GM19395 (cell line): ENCODE data around the gene KLC4.
"Not testable (repeated sequence)": the region's sequence is repeated elsewhere in the genome, so short reads cannot be mapped to it uniquely, and the experiment has no call there.

Source experiments
- ATAC-seq: cut with Tn5 transposase; IDR thresholded peaks from one replicate; pipeline ENCODE4 v1.9.1; 2021; ENCODE audit warnings: mild to moderate bottlenecking, moderate library complexity; ENCODE audit not compliant: unreplicated experiment

The KLC4 gene

DNA sequence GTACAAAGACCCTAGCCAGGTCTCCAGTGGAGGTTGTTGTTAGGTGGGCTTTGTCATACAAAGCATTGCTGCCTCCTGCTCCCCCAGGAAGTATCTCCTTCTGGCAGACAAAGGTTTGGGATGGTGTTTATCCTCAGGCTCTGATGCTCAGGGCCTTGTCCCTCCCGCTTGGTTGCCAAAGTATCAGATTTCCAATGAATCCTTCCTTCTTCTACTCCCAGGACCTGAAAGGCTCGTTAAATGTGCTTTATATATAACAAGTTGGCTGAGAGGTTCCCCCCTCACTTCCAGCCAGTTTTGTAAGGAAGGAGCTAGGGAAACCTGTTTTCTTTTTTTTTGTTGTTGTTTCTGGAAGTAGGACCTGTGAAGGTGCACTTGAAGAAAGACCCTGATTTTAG, 31.1 kb downstream of the KLC4 start:
- no peak for ATAC-seq

DNA sequence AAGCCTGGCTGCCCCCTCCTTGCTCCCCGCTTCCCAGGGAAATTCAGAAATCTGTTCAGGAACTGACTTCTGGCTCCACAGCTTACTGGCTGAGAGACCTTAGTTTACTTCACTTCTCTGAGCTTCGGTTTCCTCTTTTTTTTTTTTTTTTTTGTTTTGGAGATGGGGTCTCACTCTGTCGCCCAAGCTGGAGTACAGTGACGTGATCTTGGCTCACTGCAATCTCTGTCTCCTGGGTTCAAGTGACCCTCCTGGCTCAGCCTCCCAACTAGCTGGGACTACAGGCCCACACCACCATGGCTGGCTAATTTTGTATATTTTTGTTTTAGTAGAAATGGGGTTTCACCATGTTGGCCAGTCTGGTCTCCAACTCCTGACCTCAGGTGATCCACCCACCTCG, 31.6 kb downstream of the KLC4 start:
- ATAC-seq = no peak

DNA sequence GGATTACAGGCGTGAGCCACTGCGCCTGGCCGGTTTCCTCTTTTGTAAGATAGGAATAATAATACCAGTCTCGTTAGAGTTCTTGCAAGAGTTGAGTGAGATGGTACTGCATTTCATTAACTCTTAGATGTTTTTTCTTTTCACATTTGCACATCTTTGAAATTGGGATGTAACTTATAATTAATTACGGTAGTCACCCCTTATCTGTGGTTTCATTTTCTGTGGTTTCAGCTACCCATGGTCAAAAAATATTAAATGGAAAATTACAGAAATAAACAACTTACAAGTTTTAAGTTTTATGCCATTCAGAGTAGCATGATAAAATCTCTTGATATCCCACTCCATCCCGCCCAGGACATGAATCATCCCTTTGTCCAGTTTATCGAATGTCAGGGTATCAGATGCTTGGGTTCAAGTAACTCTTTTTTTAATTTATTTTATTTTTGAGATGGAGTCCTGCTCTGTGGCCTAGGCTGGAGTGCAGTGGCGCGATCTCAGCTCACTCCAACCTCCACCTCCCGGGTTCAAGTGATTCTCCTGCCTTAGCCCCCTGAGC, 32.1 kb downstream of the KLC4 start:
- no peak for ATAC-seq

DNA sequence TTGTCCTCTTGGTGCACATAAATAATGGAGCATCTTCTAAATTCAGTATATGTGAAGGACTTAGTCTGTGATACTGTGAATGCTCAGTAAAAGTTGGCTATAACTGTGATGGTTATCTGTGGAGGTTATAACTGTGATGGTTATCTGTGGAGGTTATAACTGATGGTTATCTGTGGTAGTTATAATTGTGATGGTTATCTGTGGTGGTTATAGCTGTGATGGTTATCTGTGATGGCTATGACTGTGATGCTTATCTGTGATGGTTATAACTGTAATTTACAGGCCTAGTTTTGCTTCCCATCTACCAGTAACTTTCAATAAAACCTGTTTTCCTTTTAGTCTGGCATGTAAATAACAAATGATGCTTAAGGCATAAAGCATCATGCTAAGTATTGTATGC, 33.2 kb downstream of the KLC4 start:
- no peak for ATAC-seq

DNA sequence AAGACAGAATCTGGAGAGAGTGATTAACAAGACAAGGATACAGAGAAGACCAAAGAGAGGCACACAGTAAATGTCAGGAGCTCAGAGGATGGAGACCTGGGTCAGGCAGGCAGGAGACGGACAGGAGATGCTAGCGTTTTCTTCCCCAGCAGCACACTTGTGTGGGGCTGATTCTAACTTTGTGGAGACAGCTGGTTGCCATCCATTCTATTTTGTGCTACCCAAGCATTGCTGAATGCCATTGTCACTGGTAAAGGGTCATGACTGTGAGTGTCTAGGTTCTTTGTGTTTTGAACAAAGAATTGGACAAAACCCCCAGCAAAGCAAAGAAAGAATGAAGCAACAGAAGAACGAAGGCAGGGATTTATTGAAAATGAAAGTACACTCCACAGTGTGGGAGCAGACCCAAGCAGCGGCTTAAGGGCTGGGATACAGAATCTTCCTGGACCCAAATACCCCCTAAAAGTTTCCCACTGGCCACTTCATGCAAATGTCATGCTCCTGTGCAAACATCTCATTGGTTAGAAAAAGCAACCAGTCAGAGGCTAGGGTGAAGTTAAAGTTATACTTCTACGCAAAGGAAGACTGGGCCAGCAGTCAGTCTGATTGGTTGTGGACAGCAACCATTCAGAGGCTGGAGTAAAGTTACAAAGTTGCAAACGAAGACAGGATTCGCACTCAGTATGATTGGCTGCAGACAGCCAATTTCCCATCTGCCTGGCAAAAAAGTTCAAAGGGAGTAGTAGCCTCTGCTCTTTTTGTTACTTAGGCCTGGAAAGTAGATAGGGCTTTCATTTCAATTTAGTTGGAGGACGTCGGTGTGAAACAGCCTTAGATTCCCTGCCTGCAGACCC, 34.2 kb downstream of the KLC4 start:
- ATAC-seq = no peak

DNA sequence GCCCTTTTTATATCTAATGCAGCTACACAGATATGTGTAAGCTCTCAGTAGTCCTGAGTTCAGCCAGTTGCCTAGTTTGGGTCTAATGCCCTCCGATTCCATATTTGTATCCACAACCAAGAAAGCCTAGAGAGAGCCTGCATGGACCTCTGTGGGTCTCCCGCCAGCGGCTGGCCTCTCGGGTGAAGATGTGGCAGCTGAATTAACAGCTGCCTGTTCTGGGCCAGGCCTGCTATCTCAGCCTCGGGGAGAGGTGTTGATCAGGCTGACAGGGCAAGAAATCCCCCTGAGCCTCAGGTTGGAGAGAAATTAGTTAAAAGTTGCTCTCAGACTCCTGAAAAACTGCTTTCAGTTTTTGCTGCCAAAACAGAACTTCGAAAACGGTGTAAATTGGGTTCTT, 36.5 kb downstream of the KLC4 start:
- no peak for ATAC-seq

DNA sequence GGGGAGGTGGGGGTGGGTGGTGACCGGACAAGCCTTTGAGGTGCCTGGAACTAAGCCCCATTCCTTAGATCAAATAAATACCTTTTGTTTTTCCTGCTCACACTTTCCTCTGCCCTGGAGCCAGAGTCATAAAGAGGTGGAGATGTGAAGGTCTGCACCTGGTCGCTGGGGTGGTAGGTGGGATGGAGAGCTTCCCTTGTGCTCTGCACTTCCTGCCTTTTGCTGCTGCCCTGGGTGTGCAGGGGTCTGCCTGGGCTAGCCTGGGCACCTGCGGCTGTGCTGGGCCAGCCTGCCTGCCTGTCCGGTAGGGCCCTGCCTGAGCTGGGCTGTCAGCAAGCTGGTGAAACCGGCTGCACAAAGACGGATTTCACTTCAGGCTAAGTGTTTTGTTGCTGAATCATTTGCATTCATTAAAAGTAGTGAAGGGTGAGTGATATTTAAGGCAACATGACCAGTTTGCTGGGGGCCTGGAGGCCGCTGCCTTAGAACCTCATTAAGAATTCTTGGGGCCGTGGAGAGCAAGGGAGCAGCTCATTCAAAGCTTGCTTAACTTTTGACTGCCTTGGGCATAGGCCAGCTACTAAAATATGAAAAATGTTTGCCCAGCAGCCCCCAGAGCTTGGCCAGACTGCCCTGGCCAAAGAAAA, 37.1 kb downstream of the KLC4 start:
- no peak for ATAC-seq

DNA sequence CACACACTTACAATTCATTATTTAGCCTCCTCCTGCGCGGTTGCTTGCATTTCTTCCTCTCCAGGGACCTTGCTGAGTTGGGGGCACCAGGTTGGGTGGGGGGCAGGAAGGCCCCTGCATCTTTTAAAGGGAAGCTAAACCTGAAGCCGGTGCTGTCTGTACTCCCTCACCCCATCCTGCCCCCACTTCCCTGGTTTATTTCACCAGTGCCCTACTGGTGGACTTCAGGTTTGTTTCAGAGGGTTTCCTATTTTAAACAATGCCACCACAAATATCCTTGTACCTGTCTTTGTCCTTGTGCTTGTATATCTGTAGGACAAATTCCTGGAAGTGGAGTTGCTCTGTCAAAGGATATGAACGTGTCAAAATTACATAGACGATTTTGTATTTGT, 37.7 kb downstream of the KLC4 start:
- no peak for ATAC-seq

DNA sequence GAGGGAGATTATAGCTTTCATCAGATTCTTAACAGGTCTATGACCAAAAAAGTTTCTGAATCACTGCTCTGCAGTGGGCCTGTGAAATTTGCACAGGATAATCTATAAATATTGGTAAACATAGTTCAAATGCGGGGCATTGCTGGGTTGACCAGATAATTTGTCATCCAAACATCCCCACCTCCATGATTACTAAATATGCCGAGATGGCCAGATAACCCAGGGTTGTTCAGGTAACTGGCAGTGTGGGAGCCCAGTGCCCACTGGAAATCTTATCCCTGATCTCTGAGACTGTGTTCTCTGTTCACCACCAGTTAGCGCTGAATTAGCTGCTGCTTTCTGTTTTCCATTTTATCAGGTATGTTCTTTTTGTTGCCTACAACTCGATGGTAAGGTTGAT, 38.1 kb downstream of the KLC4 start:
- no peak for ATAC-seq

DNA sequence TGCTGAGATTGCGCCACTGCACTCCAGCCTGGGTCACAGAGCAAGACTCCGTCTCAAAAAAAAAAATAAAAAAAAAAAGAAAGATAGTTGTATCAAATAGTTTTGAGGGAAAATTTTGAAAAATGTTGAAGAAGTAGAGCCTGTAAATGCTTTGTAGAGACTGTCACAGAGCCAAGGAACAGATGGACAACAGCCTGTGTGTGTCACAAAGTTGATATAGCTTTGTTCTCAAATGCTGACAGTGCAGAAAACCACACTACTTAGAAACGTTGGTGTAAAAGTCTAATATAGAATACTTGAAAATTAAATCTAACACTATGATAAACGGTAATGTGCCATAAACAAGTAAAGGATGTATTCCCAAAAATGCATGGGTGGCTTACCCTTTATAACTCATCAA, 42.1 kb downstream of the KLC4 start:
- ATAC-seq = no peak

DNA sequence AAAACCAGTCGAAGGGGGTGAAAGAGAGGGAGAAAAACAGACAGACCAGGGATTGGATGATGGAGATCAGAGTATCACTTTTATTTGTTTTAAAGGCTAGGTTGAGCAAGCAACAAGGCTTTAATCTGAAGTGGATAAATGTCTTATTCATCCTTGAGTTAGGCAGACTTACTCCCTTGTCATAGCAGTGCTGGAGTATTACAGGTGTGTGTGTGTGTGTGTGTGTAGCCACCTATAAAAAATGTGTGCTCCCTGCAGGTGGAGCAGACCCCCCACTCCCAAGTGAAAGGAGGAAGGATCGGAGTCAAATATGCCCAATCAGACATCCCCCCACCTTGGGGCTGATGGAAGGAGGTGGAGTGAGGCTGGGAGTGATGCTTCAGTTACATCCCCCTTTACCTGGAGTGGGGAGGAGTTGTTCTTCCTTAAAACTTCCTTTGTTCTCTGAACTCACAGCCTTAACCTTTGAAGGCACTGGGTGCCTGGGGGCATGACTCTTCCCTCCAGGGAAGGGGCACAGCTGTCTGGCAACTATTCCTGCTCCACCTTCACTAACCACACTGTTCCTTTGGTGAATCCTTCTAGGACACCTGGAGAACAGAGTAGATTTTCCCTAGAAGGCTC, 43.9 kb downstream of the KLC4 start:
- ATAC-seq = no peak

DNA sequence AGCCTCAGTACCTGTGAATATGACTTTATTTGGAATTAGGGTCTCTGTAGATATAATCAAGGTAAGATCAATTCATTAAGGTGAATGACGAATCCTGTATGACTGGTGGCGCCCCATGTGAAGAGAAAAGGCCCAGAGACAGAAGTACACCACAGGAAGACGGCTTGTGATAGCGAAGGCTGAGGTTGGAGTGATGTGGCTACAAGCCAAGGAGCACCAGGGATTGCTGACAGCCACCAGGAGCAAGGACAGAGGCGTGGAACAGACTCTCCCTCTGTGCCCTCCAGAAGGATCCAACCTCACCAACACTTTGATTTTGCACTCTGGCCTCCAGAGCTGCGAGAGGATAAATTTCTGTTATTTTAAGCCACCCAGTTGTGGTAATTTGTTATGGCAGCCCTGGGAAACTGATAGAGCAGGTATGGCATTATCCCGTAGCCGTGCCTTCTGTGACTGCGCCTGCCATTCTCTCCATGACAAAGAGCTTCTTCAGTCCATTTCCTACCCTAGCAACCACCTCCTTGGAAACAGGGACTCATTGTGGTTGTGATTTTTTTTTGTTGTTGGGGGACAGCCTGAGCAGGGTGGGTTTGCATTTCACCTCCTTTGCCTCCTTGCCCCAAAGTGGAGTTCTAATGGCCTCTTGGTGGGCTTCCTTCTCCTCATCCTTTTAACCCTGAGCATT, 46.2 kb downstream of the KLC4 start:
- ATAC-seq = no peak

DNA sequence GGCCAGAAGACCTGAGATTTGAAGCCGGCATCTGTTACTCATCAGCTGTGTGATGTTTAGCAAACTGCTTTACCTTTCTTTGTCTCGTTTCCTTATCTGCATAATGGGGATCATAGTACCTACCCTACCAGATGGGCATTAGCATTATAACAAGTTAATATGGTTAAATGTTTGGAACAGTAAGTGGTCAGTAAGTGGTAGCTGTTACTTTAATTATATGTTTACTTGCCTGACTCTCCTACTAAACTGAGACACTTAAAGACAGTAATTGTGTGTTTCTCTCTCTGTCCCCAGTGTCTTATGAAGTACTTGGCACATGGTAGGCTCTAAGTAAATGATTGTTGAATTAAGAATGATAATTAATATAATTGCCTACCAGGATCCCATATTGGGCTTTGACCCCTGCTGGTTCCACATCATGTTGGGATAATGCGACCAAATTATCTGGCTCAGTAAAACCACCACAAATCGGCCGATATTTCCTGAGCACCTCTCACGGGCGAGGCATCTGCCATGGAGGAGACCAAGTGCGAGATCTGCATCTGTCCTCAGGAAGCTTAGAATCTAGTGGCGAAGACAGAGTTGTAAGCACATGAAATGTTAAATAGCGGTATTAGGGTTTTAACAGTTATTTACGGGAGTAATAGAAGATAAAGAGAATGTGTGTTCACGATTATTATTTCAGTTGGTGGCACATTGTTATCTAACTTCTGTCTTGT, 48.1 kb downstream of the KLC4 start:
- ATAC-seq = no peak

DNA sequence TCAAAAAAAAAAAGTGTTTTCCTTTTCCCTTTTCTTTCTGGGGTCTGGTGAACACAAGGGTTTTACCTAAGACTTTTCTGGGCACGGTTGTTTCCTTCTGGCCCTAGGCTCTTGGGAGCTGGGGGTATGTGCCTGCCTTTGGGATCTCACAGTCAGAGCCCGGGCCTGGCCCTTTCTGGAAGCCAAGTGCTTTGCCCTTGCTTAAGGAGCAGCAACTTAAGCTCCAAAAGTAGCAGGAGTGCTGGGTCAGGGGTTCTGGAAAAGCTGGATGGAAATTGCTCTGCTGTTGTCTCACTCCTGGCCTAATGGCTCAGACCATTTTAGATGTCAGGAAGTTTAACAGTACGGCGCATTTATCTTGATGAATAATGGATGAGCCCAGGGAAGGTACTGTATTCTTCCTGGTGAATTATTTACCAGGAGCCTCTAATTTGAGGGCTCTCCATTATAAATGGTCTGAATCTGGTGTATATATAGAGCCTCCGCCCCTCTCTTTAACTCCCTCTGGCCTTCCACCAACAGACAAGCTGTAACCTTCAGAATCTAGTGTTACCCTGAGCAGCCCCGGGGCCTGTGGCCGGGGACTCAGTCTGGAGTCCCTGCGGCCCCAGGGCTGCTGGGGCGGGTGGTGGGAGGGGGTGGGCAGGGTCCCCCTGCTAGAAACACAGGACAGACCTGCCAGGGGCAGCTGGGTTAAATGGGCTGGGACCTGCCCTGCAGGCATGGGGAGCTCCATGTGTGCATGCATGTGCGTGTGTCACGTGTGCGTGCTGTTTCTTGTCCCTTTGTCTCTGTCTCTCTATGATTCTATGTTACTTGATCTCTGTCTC, 54.2 kb downstream of the KLC4 start:
- ATAC-seq = no peak

DNA sequence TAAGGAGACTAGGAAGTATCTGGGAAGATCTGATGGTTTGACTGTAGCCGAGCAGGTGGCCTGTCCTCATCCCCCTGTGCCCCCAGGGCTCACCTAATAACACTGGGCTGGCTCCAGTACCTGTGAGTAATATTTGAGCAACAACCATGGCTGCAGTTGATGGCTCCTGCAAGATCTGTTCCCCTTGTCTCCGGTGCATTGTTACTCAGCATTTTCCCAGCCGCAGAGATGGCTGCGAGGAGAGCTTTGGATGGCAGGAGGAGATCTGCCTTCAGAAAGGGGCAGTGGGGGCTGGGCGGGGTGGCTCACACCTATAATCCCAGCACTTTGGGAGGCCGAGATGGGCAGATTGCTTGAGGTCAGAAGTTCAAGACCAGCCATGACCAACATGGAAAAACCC, 55.9 kb downstream of the KLC4 start:
- no peak for ATAC-seq

DNA sequence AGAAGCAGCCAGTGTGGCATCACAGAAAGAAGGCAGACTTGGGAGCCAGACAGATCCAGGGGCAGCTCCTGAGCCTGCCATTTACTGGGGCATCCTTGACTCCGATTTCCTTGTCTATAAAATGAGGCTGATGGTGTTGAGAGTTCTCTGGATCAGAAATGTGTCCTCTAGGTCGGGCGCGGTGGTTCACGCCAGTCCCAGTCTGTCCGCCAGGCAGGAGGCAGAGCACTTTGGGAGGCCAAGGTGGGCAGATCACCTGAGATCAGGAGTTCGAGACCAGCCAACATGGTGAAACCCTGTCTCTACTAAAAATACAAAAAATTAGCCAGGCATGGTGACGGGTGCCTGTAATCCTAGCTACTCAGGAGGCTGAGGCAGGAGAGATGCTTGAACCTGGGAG, 58.0 kb downstream of the KLC4 start:
- ATAC-seq = not testable (repeated sequence)

DNA sequence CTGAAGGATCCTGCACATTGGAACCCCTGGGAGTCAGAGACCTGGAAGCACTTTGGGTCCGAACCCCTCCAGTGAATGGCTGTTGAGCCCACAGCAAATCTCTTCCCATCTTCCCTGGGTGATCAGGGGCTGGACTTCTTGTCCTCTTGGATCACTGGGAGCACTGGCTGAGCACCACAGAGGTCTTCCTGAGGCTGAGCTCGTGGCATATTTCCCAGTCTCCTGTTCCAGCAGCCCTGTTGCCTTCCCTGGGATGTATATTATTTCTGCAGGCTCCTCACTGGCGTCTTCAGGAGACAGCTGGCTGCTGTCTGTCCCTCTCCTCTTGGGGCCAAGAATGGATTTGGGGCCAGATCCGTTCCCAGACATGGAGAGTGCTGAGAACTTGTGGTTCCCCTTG, 60.1 kb downstream of the KLC4 start:
- ATAC-seq = no peak

DNA sequence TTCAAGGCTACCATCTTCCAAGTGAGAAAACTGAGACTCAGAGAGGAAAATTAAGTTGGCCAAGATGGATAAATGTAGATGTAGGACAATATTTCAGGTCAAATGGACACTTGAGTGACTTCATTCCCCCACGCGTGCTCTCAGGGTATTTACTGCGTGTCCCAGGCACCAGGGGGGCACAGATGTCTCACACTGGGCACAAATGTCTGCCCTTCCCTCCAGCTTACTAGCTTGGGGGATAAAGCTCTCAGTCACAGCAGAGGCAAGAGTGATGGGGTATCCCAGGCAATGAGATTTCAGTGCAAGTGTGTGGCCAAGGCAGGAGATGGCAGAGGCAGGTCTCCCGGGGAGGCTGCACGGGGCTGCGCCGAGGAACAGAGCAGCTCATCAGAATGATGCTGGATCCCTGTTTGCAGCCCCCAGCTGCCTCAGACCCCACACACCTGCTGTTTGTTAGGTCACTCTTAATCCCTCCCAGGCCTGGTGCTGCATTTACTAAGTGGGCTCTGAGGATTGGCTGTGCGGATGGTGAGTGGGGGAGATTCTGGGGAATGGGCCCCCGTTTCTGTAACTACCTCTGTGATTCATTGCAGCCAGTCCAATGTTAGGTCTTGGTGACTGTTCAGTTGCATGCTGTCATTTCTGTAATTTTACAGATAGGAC, 60.8 kb downstream of the KLC4 start:
- no peak for ATAC-seq
